IMR-90 (cell line): ENCODE data around the gene ORC5.

Experiments
- BHLHE40 ChIP-seq: fragments of 150-350 bp; IDR thresholded peaks from 2 replicates; pipeline ENCODE4 v1.6.1; 2016; ENCODE audit warnings: mild to moderate bottlenecking, low read depth, low read length
- NFE2L2 ChIP-seq: fragments of 150-350 bp; IDR thresholded peaks from 2 replicates; pipeline ENCODE4 v1.6.1; 2016; ENCODE audit warnings: low read depth, mild to moderate bottlenecking, low read length
- RAD21 ChIP-seq: IDR thresholded peaks from 2 replicates; pipeline ENCODE4 v1.6.1; 2012; ENCODE audit warnings: low read length, improper control_type of control experiment
- TF ChIP-seq, protein P1 (sequence below): conservative IDR thresholded peaks from 2 replicates; pipeline ENCODE4 v1.5.1; 2012; ENCODE audit warnings: mild to moderate bottlenecking, low read depth, low read length, improper control_type of control experiment

DNA sequence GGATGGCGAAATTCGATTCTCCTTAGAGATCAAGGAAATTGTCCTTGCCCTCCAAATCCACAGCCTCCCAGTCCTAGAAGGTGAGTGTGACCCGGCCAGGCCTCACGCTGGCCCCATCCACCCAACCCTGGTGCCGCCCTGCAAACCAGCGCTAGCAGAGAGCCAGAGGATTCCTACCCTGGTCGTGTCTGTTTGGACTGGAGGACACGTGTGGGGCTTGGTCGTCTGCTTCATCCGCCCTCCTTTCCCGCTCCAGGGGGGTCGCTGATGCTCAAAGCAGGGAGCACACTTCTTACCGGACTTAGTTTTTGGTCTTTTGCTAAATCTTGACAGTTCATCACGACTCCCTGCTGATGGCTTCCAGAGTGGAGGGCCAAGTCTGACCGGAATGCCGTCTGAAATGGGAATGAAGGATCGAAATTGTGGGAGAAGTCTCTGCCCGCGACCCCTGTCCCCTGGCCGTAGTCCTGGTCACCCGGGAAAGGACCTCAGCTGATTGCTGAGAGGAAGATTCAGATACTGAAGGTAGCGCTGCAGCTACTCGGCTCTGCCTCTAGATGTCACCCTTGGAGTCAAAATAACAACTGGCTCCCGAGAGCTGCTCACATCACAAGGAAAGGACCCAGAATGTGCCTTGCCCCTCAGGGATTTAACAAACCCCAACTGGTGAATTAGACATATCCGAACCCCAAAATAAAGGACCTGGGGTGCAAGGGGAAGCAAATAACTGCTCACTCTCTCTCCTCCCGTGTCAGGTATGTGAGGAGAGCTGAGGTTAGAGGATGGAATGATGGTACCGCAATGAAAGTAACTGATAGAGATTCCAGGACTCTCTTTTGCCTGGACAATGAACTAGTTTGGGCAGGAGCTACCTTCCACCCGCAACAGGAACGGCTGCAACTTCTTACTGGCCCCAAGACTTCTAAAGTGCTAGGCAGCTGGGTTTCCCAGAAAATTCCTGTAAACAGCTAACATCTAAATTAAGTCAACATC is 23.5 kb upstream of the ORC5 start:
- TF ChIP-seq, protein P1, sequence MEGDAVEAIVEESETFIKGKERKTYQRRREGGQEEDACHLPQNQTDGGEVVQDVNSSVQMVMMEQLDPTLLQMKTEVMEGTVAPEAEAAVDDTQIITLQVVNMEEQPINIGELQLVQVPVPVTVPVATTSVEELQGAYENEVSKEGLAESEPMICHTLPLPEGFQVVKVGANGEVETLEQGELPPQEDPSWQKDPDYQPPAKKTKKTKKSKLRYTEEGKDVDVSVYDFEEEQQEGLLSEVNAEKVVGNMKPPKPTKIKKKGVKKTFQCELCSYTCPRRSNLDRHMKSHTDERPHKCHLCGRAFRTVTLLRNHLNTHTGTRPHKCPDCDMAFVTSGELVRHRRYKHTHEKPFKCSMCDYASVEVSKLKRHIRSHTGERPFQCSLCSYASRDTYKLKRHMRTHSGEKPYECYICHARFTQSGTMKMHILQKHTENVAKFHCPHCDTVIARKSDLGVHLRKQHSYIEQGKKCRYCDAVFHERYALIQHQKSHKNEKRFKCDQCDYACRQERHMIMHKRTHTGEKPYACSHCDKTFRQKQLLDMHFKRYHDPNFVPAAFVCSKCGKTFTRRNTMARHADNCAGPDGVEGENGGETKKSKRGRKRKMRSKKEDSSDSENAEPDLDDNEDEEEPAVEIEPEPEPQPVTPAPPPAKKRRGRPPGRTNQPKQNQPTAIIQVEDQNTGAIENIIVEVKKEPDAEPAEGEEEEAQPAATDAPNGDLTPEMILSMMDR, result peak; percentile 76
- TF ChIP-seq RAD21 (peak; percentile 69), NFE2L2 (no peak), BHLHE40 (no peak)
